LoVo (cell line): Measurements from ENCODE around the gene FANCM.
"Not testable (repeated sequence)": the region's sequence is repeated elsewhere in the genome, so short reads cannot be mapped to it uniquely, and the experiment has no call there.

Source experiments
- DNase-seq: peaks from one replicate; pipeline ENCODE4 v3.0.0-alpha.2; 2016; ENCODE audit warnings: low spot score

FANCM gene

DNA sequence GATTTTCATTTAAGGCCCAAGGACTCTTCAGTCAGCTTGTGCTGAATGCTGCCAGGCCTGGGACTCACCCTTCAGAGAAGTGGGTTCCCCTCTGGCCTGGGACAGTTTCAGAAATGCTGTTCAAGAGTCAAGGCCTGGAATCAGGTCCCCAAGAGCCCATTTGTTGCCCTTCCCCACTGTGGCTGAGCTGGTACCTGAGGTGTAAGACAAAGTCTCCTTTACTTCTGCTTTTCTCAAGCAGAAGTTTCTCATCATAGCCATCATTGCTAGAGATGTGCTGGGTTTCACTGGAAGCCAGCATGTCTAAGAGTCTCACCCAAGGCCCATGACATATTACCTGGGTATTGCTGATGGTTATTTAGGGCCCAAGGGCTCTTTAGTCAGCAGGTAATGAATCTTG lies 8.9 kb downstream of the FANCM start:
- DNase-seq: no peak

DNA sequence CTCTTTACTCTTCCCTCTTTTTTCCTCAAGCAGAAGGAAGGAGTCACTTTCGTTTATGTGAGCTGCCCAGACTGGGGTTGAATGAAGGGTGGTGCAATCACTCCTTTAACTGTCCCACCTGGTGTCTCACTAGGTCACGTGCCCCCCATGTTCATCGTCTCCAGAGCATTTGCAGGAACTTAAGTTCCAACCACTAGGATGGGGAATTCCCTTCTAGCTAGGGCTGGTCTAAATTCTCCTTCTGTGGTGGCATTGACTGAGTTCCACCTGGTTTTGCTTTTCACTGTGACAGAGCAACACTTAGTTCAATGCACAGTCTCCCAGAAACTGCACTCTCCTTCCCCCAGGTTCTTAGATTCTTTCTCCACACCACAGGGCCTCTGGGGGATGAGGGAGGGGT lies 9.5 kb downstream of the FANCM start:
- no peak for DNase-seq

DNA sequence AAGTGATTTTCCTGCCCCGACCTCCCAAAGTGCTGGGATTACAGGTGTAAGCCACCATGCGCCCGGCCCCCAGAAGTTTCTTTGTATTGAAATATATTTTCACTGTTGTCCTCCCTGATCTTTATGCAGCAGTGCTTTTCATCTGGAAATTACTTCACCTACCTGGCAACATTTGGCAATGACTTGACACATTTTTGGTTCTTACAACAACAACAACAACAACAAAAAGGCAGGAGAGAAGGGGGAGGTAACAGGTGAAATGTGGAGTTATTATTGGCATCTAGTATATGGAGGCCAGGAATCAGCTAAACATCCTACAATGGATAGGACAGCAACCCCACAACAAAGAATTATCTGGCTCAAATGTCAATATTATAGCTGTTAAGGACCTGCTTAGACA lies 13.9 kb downstream of the FANCM start:
- no peak for DNase-seq

DNA sequence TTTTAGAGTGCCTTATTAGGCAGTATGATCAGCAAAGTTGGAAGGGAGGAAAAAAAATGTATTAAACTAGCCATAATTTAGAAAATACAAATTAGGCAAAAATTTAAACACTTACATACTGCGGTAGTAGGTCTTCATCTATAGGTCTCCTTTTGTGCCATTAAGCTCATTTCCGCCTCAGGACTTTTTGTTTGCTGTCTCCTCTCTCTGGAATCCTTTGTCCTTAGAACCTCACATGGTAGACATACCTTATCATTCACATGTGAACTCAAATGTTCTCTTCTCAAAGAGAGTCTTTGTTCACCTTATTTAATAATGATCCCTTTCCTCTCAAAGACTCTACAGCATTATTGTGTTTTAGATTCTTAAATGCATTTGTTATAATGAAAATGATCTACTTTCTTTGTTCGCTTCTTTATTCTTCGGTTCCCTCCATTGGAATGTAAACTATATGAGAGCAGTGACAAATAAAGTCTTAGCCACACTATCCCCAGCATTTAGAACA lies 14.7 kb downstream of the FANCM start:
- no peak for DNase-seq

DNA sequence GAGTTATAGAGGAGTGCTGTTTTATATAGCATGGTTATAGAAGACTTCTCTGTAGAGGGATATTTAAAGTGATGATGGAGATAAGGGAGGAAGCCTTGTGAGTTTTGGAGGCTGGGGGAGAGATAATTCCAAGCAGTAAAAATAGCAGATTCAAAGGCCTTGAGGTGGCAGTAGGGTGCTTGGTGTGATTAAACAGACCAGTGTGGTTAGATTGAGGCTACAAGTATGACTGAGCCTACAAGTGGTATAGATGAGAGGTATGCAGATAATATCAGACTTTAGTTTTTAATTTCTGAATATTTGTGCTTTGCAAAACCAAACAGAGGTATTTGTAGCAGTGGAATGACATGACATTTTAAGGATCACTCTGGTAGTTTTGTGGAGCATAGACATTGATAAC lies 20.3 kb downstream of the FANCM start:
- DNase-seq: no peak

DNA sequence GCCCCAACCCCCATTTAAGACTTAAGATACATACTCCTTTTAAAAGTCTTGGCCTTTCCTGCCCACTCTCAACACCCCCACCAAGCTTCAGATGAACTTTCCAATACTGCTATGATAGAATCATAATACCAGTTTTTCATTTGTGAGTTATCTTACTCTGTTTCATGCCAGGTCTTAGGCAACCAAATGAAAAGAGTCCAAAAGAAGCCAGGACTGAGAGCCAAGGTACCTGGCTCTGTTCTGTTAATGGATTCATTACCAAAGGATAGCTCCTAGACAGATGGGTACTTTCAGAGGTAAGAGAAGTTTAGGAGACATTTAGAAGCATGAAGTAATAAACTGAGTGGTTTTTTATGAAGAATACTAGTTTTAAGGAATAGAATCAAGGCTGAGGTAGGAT lies 34.2 kb downstream of the FANCM start:
- no peak for DNase-seq

DNA sequence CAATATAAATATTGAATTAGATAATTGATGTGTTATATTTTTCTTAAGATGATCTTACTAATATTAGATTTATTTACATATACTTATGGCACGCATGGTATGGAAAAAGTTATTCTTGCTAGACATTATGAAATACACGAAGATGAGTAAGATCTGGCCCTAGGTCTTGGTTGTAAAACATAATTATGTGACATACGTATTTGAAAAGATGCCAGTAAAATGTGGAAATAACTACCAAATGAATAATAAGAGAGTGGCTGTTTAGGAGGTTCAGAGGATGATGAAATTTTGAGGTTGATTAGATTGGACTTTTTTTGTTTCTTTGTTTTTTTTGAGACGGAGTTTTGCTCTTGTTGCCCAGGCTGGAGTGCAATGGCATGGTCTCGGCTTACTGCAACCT lies 41.3 kb downstream of the FANCM start:
- no peak for DNase-seq

DNA sequence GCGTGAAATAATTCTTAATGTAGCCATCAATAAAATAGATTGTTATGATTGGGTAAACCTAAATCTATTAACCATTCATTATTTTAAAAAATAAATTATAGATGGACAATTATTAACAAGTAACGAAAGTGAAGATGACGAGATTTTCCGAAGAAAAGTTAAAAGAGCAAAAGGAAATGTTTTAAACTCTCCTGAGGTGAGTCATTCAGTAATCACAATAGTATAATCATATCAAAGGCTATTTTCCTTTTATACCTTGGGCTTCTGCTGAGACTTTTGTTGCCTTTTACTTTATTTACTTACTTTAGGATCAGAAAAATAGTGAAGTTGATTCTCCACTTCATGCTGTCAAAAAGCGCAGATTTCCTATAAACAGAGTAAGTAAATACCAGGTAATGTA lies 45.6 kb downstream of the FANCM start:
- no peak for DNase-seq

DNA sequence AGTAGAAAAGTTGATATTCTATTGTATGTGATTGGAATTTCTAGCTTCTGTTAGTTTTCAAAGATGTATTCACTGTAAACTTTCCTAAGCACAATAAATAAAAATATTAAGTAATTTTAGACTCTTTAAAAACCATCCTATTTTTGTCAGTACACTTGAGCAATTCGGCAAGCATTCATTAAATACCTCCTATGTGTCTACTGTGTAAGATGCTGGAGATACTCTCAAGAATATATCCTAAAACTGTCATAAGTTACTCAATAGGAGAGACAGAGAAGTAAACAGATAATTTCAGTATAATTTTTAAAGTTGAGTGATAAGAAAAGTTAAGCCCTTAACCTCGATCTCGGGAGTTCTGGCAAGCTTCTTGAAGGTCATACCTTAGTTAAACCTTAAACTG lies 46.1 kb downstream of the FANCM start:
- no peak for DNase-seq

DNA sequence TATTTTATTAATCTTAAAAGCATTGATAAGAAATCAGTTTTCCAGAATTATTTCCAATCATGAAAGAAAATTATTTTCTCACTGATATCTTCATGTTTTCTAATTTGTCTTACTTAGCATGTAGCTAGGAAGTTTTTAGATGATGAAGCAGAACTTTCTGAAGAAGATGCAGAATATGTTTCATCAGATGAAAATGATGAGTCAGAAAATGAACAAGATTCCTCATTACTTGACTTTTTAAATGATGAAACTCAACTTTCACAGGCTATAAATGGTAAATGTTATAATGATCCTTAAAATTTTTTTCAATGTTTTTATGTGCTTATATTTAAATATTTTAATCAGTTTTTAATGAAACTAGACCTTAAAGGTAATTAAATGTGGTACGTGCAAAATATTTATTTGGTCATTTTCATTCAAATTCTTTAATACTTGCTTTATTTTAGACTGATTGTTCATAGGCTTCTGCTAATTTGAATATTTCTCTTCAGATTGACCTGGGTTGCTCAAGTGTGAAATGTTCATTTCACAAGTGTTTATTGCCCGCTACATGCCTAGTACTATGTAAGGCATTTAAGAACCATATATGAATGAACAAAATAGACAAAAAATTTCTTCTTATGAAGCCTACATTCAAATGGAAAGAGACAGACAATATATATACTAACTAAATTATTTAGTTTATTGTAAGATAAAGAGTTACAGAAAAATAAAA lies 49.5 kb downstream of the FANCM start:
- no peak for DNase-seq

DNA sequence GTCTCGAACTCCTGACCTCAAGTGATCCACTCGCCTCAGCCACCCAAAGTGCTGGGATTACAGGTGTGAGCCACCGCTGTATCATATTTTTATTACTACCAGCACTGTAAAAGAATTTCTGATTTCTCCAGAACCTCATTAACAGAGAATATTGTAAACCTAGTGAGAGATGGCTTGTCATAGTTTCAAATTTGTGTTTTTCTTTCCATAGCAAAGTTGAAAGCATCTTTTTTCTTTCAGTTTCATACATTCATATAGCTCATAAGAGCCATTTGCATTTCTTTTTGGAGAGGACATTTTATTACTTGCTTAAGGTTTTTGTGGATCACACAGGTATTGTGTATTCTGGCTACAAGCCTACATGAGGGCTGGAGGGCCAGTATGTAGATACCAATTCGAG lies 59.2 kb downstream of the FANCM start:
- DNase-seq: no peak

DNA sequence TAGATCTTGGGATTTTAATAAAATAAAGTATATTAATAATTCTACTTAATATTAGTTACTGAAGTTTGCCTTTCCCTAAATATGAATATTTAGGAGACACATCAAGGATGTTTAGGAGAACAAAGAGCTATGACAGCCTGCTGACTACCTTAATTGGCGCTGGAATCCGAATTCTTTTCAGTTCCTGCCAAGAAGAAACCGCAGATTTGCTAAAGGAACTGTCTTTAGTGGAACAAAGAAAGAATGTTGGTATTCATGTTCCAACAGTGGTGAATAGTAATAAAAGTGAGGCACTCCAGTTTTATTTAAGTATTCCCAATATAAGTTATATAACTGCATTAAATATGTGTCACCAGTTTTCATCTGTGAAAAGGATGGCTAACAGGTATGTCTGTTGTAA lies 62.8 kb downstream of the FANCM start:
- DNase-seq: no peak

DNA sequence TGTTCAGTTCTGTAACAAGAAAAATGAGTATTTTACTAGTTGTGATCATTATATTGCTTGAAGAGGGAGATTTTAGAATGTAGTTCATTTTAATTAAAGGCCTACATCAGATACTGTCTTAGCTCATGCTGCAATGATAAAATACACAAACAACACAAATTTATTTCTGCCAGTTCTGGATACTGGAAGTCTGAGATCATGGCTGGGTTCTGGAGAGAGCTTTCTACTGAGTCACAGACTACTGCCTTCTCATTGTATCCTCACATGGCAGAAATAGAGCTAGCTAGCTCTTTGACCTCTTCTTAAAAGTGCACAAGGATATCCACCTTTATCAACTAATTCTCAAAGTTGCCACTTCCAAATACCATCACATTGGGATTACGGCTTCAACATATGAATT lies 63.5 kb downstream of the FANCM start:
- DNase-seq: no peak

DNA sequence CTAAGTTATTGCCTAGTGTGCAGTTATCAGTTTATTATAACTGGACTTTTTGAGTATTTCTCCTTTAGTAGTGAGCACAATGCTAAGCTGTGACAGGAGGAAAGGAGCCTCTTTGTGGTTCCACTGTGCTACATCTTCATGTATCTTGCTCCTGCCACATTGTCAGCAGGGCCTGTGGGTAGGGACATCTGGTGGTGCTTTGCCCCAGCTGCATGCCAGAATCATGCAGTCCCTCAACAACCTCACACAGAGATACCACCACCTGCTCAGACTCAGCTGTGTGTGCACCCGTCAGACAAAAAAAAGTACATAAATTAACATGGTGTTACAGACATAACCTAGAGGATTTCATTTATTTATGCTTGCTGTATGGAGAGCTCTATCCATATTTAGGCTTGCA lies 66.2 kb downstream of the FANCM start:
- DNase-seq: no peak

DNA sequence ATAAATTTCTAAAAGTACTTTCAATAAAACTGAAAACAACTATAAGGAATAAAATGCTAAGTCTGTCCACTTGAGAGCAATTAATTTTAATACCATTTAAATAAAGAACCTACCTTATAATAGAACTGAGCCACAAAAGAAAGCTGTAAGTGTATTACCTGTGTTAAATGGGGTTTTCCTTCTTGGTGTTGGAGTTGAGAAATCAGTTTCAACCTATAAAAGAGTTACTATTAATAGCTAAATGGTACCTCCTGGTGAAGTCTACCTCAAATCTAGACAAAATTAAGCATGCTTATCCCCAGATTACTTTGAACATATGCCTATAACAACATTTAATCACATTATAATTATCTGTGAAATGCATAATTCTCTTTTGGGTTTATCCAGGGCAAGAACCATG lies 68.5 kb downstream of the FANCM start:
- no peak for DNase-seq

DNA sequence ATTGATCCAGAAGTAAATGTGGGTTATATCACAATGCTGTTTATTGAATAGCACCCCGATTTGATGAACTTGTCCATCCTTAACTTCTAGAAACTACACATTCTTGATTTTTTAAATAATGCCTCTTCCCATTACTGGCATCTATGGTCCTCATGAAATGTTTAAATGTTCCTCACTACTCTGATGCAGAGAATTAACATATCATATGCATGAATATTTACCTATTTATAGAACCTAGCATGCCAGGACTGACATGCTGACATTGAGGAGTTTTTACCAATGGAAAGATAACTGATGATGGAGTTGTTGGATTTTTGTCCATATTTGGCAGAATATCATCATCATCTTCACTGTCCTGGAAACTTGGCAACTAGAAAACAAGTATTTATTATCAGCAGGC lies 74.4 kb downstream of the FANCM start:
- DNase-seq: no peak

DNA sequence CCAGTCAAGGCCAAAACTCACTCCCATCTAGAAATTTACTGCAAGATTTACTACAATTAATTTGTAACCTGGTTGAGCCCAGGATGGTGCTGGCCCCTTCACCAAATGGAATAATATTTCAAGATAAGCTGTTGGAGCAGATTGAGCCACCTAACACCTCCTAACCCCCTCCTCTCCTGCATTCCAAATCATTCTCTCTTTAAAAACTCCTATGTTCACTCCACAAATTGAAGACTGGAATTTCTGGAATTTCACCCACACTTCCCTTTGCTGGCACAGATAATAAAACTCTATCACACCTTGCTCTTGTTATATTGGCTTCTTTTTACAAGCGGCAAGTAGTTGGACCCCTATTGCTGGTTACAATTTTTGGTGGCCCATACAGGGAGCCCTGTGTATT lies 75.6 kb downstream of the FANCM start:
- DNase-seq: no peak

DNA sequence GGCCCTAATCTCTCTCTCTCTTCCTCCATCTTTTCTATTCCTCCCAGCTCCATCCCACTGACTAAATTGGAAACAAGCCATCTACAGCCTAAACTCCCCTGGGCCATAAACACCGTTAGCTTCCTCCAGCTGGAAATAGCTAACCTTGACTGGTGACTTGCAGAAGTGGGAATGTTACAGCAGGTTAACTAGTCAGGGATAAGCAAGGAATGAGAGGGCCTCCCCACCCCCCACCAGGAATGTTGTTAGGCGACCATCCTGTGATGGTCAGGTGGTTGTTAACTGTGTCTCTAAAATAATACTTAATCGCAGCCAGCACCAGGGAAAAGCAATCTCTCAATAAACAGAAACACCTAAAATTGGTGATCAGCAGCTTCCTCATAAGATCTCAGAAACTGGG lies 76.5 kb downstream of the FANCM start:
- no peak for DNase-seq

DNA sequence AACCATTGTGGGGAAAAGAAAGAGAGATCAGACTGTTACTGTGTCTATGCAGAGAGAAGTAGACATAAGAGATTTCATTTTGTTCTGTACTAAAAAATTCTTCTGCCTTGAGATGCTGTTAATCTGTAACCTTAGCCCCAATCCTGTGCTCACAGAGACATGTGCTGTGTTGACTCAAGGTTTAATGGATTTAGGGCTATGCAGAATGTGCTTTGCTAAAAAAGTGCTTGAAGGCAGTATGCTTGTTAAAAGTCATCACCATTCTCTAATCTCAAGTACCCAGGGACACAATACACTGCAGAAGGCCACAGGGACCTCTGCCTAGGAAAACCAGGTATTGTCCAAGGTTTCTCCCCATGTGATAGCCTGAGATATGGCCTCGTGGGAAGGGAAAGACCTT lies 78.0 kb downstream of the FANCM start:
- not testable (repeated sequence) for DNase-seq

DNA sequence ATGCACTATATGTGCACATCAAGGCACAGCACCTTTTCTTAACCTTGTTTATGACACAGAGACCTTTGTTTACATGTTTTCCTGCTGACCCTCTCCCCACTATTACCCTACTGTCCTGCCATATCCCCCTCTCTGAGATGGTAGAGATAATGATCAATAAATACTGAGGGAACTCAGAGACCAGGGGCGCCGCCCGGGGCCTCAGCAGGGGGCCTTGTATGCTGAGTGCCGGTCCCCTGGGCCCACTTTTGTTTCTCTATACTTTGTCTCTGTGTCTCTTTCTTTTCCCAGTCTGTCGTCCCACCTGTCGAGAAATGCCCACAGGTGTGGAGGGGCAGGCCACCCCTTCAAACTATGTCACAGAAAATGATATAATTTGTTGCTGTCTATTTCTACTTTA lies 78.6 kb downstream of the FANCM start:
- not testable (repeated sequence) for DNase-seq

DNA sequence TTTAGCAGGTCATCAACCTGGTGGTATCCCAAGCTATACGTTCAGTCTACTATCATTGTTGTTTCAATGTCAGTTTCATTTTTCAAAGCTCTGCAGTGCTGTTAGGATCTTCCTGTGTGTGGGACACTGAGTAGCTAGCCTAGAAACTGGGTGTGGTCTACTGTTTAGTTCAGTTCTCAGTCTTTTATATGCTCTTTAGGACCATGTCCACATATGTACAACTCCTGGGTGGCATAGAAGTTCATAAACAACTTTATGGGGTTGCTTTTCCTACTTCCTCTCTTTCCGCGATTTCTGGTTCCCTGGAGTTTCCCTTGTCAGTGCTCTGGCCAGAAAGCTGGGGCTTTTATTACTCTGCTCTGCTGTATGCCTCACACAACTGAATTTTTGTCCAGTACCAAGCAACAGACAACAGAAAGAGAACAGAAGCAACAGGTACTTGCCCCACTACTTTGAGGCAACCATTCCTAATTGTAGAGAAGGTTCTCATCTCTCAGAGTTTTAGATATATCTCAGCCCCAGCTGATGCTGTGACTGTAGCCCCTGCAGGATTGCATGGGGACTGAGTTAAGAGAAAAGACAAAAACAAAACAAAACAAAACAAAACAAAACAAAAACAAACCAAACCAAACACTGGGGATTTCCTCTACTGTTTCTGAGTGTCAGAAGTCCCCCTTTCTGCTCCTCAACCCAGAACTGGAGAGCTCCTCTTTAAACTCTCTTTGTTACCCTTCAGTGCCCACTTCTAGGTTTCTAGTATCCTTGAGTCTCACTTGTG lies 86.9 kb downstream of the FANCM start:
- DNase-seq: no peak

DNA sequence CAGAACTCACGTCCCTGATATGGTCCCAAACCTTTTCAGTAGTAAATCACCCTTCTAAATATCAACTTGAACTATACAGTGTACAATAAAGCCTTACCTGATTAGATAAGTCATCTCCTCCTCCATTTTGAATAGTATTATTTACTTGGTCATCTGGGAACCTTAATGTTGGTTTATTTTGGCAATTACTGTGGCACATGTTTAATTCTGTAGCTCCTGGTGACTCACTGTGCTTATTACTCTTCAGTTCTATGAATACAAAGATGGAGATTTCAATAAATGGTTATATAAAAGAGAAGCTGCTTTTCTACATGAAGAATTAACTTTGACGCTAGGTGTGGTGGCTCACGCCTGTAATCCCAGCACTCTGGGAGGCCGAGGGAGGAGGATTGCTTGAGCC lies 91.8 kb downstream of the FANCM start:
- DNase-seq: no peak

DNA sequence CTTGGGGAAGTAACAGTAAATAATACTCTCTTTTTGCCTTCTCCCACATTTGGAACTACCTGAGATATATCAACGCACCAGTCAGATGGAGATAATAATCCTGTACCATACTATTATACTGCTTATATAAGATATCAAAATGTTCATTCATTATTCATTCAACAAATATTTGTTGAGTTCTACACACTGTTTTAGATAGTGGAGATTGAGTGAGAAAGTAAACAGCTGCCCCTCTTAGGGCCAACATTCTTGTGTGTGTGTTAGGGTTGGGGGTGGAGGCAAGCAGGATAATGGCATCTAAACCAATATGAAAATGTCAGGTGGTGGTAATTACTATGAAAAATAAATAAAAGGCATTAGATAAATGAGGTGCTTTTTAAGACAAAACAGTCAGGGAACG lies 103.3 kb downstream of the FANCM start:
- no peak for DNase-seq

DNA sequence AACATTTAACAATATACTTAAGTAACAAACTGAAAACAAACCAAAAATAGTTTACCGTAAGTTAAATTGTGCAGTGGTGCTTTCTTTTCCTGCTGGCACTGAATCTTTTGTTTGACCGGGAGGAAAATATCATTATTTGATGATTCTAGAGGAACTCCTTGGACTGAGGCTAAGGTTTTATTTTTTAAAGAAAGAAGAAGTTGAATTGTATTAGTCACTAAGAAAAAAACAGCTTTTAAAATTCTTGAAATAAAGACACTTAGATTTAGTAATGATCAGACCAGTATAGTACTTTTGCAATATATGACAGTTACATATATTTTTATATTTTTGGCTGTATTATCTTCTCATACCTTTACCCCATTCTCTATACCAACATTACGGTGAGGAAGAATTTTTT lies 107.0 kb downstream of the FANCM start:
- DNase-seq: no peak
